GM23338 (cell line): ENCODE data around the gene PCED1A. TPM values are rescaled to one million over a fixed set of nuclear protein-coding genes. Genes with fewer than 3 reads are reported as not detected.

ENCODE experiments used
- CREB1 ChIP-seq: fragments of 250-450 bp; sonication (Bioruptor Pico); IDR thresholded peaks from 2 replicates; pipeline ENCODE4 v1.5.0; 2020; ENCODE audit warnings: low read depth, mild to moderate bottlenecking, moderate library complexity
- EZH2 ChIP-seq: fragments of 200-600 bp; sonication (generic); IDR thresholded peaks from one replicate; pipeline ENCODE4 v1.8.0; 2017; ENCODE audit warnings: antibody characterized with exemption, mild to moderate bottlenecking, low read depth; ENCODE audit not compliant: unreplicated experiment
- JUNB ChIP-seq: IDR thresholded peaks from one replicate; pipeline ENCODE4 v1.6.1; 2016; ENCODE audit warnings: antibody characterized with exemption; ENCODE audit not compliant: unreplicated experiment
- NANOG ChIP-seq: IDR thresholded peaks from 2 replicates; pipeline ENCODE4 v1.6.1; 2016; ENCODE audit warnings: antibody characterized with exemption, borderline replicate concordance
- POLR2AphosphoS5 ChIP-seq: IDR thresholded peaks from 2 replicates; pipeline ENCODE4 v1.6.1; 2016; ENCODE audit warnings: antibody characterized with exemption, low read depth
- STAT1 ChIP-seq: IDR thresholded peaks from one replicate; pipeline ENCODE4 v1.6.1; 2016; ENCODE audit warnings: antibody characterized with exemption; ENCODE audit not compliant: unreplicated experiment
- ZNF331 ChIP-seq: fragments of 250-450 bp; sonication (Bioruptor Pico); IDR thresholded peaks from 2 replicates; pipeline ENCODE4 v1.5.0; 2020; ENCODE audit warnings: low read depth, mild to moderate bottlenecking, moderate library complexity
- polyA plus RNA-seq: library from polyadenylated mRNA; unstranded; fragments of >200 nt; fragmentation: Nextera tagmentation; extraction: Ambion mirVana; gene quantifications from 2 replicates; pipeline ENCODE4 v1.2.1, GENCODE V29; 2016
- total RNA-seq: library from RNA; depleted of rRNA; stranded (reverse); fragments of >200 nt; shearing (Covaris generic); gene quantifications from 2 replicates; pipeline ENCODE4 v1.2.3, GENCODE V29; 2014
- TF ChIP-seq, protein P1 (sequence below): fragments of 250-450 bp; sonication (Bioruptor Pico); IDR thresholded peaks from 2 replicates; pipeline ENCODE4 v1.5.0; 2020; ENCODE audit warnings: mild to moderate bottlenecking, moderate library complexity
- TF ChIP-seq, protein P2 (sequence below), 2 experiments: fragments of 200-600 bp in 1 of 2; sonication (generic) in 1 of 2; conservative IDR thresholded peaks; 2 replicates each; pipeline versions ENCODE4 v1.5.1 to v1.6.1; 2016 to 2017; ENCODE audit warnings: antibody characterized with exemption in 2 of 2, low read depth in 2 of 2, mild to moderate bottlenecking in 2 of 2, moderate library complexity in 1 of 2
- TF ChIP-seq, protein P3 (sequence below): IDR thresholded peaks from one replicate; pipeline ENCODE4 v1.6.1; 2018; ENCODE audit warnings: antibody characterized with exemption; ENCODE audit not compliant: unreplicated experiment
- TF ChIP-seq, protein P4 (sequence below): IDR thresholded peaks from 2 replicates; pipeline ENCODE4 v1.6.1; 2016; ENCODE audit warnings: antibody characterized with exemption

The PCED1A gene
- total and polyA plus RNA-seq, 2 experiments from 2014 or later, result 5.0 to 8.9 TPM

DNA sequence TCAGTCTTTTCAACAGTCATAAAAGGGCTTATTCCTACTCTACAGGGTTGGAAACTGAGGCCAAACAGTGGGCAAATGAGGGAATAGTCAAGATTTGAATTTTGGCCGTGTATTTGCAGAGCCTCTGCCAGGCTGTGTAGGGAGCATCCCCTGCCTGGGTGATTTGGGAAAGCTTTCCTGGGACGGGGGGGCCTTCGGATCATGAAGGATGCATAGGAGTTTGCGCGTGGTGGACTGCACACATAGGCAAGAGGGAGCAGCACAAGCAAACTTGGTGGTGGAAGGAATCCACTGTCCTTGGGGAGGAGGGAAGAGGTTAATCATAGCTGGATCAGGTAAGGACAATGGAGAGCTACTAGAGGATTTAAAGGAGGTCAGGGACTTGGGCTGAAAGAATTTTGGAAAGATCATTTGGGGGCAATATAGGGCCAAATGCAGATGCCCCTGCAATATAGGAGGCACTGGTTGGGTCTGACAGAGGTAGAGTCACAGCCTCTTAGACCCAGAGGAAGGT, 35.3 kb upstream of the PCED1A start (continued):
- TF ChIP-seq, protein P1, sequence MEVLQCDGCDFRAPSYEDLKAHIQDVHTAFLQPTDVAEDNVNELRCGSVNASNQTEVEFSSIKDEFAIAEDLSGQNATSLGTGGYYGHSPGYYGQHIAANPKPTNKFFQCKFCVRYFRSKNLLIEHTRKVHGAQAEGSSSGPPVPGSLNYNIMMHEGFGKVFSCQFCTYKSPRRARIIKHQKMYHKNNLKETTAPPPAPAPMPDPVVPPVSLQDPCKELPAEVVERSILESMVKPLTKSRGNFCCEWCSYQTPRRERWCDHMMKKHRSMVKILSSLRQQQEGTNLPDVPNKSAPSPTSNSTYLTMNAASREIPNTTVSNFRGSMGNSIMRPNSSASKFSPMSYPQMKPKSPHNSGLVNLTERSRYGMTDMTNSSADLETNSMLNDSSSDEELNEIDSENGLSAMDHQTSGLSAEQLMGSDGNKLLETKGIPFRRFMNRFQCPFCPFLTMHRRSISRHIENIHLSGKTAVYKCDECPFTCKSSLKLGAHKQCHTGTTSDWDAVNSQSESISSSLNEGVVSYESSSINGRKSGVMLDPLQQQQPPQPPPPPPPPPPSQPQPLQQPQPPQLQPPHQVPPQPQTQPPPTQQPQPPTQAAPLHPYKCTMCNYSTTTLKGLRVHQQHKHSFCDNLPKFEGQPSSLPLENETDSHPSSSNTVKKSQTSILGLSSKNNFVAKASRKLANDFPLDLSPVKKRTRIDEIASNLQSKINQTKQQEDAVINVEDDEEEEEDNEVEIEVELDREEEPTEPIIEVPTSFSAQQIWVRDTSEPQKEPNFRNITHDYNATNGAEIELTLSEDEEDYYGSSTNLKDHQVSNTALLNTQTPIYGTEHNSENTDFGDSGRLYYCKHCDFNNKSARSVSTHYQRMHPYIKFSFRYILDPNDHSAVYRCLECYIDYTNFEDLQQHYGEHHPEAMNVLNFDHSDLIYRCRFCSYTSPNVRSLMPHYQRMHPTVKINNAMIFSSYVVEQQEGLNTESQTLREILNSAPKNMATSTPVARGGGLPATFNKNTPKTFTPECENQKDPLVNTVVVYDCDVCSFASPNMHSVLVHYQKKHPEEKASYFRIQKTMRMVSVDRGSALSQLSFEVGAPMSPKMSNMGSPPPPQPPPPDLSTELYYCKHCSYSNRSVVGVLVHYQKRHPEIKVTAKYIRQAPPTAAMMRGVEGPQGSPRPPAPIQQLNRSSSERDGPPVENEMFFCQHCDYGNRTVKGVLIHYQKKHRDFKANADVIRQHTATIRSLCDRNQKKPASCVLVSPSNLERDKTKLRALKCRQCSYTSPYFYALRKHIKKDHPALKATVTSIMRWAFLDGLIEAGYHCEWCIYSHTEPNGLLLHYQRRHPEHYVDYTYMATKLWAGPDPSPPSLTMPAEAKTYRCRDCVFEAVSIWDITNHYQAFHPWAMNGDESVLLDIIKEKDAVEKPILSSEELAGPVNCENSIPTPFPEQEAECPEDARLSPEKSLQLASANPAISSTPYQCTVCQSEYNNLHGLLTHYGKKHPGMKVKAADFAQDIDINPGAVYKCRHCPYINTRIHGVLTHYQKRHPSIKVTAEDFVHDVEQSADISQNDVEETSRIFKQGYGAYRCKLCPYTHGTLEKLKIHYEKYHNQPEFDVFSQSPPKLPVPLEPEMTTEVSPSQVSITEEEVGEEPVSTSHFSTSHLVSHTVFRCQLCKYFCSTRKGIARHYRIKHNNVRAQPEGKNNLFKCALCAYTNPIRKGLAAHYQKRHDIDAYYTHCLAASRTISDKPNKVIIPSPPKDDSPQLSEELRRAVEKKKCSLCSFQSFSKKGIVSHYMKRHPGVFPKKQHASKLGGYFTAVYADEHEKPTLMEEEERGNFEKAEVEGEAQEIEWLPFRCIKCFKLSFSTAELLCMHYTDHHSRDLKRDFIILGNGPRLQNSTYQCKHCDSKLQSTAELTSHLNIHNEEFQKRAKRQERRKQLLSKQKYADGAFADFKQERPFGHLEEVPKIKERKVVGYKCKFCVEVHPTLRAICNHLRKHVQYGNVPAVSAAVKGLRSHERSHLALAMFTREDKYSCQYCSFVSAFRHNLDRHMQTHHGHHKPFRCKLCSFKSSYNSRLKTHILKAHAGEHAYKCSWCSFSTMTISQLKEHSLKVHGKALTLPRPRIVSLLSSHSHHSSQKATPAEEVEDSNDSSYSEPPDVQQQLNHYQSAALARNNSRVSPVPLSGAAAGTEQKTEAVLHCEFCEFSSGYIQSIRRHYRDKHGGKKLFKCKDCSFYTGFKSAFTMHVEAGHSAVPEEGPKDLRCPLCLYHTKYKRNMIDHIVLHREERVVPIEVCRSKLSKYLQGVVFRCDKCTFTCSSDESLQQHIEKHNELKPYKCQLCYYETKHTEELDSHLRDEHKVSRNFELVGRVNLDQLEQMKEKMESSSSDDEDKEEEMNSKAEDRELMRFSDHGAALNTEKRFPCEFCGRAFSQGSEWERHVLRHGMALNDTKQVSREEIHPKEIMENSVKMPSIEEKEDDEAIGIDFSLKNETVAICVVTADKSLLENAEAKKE (CRISPR knock-in tag), result no peak
- TF ChIP-seq, protein P2, sequence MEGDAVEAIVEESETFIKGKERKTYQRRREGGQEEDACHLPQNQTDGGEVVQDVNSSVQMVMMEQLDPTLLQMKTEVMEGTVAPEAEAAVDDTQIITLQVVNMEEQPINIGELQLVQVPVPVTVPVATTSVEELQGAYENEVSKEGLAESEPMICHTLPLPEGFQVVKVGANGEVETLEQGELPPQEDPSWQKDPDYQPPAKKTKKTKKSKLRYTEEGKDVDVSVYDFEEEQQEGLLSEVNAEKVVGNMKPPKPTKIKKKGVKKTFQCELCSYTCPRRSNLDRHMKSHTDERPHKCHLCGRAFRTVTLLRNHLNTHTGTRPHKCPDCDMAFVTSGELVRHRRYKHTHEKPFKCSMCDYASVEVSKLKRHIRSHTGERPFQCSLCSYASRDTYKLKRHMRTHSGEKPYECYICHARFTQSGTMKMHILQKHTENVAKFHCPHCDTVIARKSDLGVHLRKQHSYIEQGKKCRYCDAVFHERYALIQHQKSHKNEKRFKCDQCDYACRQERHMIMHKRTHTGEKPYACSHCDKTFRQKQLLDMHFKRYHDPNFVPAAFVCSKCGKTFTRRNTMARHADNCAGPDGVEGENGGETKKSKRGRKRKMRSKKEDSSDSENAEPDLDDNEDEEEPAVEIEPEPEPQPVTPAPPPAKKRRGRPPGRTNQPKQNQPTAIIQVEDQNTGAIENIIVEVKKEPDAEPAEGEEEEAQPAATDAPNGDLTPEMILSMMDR (conservative IDR thresholded peaks at IDR 0.05; ENCODE audit: low read depth in 2 of 2), result no peak
- TF ChIP-seq, protein P3, sequence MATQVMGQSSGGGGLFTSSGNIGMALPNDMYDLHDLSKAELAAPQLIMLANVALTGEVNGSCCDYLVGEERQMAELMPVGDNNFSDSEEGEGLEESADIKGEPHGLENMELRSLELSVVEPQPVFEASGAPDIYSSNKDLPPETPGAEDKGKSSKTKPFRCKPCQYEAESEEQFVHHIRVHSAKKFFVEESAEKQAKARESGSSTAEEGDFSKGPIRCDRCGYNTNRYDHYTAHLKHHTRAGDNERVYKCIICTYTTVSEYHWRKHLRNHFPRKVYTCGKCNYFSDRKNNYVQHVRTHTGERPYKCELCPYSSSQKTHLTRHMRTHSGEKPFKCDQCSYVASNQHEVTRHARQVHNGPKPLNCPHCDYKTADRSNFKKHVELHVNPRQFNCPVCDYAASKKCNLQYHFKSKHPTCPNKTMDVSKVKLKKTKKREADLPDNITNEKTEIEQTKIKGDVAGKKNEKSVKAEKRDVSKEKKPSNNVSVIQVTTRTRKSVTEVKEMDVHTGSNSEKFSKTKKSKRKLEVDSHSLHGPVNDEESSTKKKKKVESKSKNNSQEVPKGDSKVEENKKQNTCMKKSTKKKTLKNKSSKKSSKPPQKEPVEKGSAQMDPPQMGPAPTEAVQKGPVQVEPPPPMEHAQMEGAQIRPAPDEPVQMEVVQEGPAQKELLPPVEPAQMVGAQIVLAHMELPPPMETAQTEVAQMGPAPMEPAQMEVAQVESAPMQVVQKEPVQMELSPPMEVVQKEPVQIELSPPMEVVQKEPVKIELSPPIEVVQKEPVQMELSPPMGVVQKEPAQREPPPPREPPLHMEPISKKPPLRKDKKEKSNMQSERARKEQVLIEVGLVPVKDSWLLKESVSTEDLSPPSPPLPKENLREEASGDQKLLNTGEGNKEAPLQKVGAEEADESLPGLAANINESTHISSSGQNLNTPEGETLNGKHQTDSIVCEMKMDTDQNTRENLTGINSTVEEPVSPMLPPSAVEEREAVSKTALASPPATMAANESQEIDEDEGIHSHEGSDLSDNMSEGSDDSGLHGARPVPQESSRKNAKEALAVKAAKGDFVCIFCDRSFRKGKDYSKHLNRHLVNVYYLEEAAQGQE, result no peak
- TF ChIP-seq, protein P4, sequence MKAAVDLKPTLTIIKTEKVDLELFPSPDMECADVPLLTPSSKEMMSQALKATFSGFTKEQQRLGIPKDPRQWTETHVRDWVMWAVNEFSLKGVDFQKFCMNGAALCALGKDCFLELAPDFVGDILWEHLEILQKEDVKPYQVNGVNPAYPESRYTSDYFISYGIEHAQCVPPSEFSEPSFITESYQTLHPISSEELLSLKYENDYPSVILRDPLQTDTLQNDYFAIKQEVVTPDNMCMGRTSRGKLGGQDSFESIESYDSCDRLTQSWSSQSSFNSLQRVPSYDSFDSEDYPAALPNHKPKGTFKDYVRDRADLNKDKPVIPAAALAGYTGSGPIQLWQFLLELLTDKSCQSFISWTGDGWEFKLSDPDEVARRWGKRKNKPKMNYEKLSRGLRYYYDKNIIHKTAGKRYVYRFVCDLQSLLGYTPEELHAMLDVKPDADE, result no peak
- TF ChIP-seq JUNB, result no peak
- TF ChIP-seq POLR2AphosphoS5, result no peak
- no peak for TF ChIP-seq NANOG
- TF ChIP-seq ZNF331 (CRISPR knock-in tag), result no peak
- TF ChIP-seq STAT1, result no peak
- no peak for TF ChIP-seq CREB1 (CRISPR knock-in tag)
- TF ChIP-seq EZH2, result no peak
